SKM-1 treated with dmso at 0.1 percent for 144 hours (cell line): ENCODE results near the gene SATB2.

Experiments
- DNase-seq: peaks from one replicate; lab custom pipeline; 2025; ENCODE audit not compliant: unreplicated experiment; lab: John Stamatoyannopoulos, UW

The SATB2 gene

DNA sequence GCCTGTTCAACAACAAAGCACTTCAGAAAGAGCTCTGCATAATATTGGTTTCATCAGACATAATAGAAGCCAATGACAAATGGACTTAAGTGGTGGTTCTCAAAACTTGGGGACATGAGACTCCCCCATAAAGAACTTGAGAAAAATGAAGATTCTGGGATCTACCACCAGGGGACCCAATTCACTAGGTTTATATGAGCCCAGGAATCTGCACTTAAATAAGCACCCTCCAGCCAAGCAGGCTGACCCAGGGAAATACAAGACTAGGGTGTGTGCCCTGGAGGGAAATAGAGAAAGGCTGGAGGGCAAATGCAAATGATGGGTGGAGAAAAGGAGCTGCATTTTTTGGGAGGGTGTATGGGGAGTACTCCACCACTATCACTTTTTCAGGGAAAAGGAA is 52.5 kb downstream of the SATB2 start:
- peak; percentile 14 for DNase-seq

DNA sequence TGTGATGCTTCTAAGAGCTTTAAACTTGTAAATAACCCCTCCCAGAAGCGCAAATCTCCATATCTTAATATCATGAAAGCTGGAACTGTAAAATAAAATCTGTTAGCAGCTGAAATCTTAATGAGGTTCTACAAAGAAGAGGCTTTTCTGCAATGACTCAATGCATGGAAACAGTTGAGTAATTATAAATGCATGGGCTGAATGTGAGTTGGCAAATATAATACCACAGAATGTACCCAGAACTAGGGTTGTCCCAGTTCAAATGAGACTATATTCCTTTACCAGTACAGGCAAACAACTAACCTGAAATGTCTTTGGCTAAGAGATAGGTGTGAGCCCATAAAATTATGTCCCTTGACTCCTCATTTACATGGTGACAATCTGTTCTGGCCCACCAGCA is 52.9 kb downstream of the SATB2 start:
- no peak for DNase-seq

DNA sequence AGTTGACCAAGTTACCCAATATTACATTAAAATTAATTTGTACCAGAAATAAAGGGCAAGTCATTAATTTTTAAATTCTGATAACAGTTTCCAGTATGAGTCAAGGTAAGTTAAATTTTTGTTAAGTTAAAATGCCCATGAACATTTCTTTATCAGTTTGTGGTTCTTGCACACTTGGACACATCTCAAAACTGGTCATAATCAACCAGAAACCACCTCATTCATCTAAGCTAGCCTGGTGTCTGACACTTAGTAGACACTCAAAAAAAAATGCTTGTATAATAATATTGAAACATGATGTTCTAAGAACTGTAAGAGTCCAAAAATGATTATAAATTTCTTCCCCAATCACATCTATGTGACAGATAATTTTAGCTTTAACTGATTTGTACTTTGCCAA is 62.4 kb downstream of the SATB2 start:
- DNase-seq, result no peak

DNA sequence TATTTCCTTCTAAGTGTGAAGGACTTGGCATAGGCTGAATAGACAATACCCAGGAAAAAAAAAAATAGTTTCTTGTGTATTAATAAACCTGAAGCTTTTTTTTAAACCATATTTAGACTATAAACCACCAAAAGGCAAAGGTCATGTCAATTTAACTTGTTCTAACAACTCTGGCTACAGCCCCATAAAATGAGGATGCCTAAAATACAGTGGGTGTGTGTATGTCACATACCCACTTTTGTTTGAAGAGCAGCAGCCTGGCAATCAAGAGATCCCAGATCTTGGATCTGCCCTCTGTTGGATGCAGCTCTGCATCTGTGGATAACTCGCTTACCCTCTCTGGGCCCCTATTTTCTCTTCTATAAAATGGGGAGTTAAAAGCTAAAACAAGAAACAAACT is 65.4 kb downstream of the SATB2 start:
- DNase-seq, result no peak

DNA sequence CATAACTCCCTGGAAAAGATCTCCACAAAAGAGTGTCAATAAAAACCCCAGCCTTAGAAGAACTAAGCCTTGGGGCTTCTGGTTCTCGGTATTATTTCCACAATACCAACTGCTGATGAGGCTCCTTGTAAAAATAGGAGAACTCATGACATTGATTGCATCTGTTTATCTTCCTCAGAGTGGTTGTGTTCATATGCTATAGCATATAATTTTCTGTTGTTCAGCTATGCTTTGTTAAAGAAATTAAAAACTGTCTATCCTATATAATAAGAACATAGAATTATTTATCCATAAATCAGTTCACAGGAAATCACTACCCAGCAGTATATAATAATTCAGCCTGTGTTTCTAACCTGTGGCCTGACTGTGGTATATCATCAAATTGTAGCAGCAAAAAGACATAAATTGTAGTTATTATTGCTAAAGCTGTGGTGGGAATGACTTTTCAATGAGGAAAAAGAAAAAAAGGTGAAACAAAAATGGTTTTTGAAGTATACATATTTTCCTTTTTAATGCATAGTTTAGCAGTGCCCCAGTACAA is 68.9 kb downstream of the SATB2 start:
- DNase-seq, result no peak

DNA sequence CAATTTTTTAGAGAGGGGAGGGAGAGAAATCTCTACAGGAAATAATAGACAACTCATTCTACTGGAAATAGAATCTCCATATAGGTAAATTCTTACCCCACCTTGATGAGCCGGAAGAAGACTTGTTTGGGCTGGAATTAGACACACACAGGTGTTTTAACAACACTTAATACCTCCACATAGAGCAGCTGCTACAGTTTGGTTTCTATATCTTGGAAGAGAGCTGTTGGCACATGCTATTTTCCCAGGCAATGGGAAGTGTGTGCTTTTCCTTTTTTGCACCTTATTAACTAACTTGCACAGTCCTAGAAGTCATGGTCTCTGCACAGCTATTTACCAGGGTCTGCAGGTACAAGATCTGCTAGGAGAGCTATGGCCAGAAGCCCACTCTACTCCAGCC is 73.7 kb downstream of the SATB2 start:
- no peak for DNase-seq

DNA sequence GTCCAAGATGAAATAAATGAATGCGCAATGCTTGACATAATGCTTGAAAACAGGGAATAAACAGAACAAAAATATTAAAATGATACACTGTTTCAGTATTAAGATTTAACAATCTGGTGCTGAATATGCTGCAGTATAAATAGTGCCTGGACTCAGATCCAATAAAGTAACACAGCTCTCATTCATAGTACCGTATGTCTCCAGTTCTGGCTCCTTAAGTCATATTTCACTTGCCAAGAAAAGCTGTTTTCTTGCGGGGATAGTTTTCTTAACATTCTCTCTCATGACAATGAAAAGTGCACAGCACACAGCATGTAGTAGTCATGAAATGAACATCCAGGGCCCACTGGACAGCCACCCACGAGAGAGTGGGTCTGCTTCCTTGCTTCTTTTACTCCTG is 74.7 kb downstream of the SATB2 start:
- no peak for DNase-seq

DNA sequence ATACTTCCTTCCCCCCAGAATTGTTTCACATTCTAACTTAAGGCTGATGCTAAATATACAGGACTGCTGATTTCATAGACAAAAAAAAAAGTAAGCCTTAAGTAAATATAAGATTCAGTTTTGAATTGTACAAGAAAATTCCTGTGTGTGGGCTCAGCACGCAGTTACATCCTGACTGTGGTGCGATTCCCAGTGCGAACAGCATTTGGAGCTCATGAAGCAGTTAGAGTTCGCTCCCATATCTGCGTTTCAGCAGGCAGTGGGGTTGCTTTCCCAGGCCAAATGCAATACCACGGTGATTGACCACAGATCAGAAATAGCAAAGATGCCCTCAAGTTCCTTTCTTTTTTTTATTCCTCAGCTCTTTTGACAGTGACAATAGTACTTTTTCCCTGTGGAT is 75.6 kb downstream of the SATB2 start:
- no peak for DNase-seq

DNA sequence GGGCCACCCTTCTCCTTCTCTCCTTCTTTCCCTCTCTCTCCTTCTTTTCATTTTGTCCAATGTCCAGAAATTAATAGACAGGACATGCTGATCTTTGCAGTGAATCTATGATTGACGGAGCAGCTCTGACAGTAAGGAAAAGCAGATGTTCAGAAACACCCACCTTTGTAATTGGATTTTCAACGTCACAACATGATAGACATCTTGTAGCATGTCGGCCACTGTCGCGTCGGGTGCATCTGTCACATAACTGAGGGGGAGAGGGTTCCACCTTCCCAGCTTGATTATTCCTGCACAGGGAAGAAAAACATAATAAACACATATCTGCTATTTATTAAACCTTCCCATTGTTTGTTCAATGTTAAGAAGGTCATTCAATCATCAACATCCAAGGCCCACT is 76.2 kb downstream of the SATB2 start:
- no peak for DNase-seq

DNA sequence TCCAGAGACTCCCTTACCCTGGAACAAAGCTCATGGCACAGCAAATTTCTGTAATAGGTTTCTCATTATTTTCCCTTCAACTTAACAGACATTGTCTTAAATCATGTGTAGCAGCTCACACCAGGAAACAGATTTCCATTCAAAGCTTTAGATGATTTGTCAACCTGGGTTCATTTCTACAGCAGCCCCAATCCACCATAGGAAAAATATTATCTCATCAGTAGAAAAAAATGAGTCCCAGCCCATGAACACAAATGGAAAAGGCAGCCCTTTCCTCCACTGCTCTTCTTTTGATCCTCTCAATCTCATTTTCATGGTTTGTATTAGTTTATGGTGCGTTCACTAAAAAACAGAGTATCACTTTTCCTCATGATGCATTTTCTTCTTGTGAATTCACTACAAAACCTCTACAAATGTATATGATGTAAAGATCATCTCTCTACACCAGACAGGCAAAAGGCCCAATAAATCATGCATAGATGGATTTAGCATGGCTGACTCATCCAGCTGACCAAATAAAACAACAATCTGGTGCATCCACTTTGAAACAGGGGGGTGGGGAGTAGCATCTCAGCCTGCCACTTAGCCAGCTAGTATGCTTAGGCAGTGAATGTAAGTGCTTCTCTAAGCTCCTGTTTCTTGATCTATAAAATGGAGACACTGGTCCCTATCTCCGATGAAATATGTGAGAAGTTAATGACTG is 78.6 kb downstream of the SATB2 start:
- DNase-seq, result no peak

DNA sequence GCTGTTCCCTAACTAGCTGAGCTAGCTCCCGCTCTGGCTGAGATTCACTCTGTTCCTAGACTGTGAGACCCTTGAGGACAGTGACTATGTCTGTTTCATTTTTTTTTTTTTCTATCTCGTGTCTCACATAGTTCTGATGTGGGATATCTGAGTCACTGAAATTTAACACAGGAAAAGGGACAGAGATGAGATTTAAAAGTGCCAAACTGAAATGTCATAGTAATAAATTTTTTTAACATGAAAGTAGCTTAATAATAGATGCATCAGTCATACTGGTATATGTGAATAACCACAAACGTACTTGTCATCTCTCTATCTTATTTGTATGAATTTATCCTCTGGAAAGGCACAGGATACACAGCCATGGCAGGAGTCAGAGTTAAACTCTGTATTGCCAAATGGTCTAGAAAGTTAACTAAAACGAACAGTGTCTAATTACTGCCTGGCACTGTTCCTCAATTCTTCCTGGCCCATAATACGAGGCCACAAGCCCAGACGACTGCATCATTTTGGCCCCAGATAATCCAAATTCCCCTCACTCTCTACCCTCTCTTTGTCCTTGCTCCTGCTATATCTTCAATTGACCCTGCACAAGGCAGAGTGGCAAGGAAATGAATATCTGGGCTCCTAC is 87.5 kb downstream of the SATB2 start:
- no peak for DNase-seq

DNA sequence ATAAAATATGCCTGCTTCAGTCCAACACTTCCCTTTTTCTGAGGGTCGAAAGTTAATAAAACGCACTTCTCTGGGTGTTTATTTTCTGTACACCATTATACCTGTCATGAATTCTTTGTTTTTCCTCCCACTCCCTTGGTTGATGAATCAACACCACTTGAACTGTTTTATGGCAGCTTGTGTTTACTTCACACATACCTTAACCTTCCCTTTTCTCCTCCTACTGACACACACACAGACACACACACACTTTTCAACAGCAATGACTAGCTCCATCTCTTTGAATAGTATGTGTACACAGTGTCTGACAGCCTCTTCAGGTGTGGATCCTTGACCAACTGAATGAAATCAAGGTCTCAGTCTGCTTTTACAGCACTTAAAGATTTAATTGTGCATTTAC is 91.3 kb downstream of the SATB2 start:
- no peak for DNase-seq

DNA sequence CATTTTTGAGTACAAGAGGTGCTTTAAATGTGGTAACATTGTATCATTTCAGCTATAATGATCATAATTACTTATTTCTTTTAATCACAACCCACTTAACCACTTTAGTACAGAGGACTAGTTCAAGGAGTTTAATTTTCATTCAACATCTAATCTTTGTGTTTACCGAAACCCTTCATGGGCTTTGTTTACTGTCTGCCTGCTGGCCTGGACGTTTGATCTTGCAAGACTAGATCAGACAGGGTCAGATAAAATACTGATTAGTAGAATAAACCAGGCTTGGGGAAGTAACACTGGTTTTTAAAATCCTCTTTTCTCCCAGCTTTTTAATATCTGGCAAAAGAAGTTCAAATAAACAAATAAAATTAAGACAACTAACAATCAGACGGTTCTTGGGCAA is 93.6 kb downstream of the SATB2 start:
- no peak for DNase-seq

DNA sequence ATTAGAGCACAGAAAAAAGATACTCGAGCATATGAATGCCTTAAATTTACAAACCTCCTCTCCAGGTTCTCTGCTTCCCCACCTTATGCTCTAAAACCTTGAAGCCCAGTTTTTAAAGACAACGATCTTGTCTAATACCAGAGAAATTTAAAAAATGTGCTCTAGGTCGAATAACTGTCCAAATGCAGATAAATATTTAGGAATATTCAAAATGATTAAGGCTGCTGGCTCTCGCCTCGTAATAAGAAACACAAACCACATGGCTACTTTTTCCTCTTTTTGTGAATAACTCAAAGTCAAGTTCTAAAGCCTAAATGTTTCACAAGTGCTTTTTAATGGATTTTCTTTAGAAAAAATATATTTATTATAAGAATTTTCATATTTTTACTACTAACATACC is 101.3 kb downstream of the SATB2 start:
- no peak for DNase-seq

DNA sequence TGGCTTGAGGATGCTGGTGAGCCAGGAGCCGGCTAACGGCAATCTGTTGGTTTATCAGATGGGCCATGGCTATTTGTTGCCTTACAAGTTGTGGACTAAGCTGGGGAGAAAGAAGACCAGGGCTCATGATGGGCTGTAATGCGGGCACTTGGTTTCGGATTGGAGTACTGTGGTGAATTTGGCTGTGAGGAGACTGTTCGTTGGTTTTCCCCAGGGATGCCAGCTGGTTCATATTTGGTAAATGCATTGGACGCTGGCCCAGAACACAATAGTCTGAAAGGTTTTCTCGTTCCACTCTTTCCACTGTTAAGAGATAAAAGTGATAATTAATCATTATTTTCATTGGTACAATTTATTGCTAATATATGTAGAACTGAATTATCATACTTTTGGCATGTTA is 108.9 kb downstream of the SATB2 start:
- DNase-seq, result no peak

DNA sequence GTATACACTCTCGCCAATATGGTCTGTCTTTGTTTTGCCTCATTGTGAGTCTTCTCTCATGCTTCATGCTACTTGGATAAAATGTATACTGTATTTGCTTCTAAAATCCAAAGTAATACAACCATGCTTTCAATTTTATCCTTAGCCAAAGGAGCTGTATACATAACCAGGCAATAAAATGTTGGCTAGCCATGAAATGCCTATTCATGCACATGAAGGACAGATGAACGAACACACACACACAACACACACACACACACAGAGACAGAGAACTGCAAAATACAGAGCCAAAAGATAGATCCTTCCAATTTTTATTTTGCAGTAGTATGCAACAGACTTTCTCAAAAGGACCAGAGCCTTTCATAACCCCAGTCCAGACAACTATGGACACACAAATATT is 113.7 kb downstream of the SATB2 start:
- DNase-seq, result no peak

DNA sequence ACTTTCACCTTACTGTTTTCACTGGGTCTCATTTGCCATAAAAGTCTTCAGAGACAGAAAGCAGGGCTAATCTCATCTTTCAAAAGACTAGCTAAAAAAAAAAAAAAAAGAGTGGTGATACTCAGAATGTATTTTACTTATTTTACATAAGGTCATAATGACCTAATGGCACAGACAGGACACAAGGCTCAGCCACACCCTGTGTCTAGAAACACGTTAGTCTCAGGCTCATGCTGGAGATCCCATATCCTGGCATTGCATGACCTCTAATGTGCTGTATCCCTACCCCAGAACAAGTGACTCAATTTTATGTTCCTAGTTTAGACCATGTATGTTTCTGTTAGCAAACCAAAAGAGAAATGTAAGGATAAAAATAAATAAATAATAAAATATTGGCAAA is 115.4 kb downstream of the SATB2 start:
- no peak for DNase-seq

DNA sequence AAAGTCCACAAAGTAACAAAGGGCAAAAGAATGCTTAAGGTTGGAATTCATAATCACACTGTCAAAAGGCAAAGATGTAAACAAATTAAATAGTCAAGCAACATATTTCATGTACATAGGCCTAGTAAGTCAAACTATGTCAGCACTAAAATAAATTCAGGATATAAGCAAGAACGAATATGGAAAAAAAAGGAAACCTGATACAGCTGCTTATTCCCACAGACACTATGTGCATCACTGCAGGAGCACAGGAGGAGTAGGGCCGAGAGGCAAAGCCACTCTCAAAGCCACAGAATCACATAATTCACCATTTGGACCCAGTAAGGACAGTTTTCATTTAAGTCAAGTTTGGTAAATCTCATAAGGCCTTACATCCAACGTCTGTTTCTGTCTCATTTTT is 116.6 kb downstream of the SATB2 start:
- DNase-seq, result no peak

DNA sequence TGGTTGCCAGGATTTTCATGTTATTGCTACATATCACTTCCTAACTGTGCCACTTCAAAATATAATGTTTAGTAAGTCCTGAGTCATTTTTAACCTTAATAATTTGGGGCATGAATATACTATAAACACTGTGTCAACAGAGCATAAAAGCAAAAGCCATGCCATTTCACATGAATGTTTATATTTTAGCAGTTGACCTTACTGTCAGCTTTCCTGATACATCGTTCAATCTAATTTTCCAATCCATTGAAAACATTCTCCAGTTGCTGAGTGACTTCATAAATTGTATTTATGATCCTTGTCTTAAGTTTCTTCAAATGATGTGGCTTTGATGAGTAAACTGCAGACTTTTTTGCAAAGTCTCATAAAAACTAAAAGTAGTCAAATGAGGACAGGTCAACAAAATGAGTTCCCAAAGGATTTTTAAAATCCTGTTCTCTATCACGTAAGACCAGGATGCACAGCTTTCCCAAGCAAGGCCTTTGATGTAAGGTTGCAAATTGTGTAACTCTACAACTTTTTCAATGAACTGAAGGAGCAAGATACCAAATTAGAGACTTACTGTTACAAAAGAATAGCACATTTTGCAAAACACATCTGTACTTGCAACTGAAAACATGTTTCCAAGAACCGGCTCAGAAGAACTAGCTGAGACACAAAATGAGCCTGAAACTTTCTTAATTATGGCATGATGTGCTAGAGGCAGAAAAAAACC is 117.7 kb downstream of the SATB2 start:
- DNase-seq, result no peak

DNA sequence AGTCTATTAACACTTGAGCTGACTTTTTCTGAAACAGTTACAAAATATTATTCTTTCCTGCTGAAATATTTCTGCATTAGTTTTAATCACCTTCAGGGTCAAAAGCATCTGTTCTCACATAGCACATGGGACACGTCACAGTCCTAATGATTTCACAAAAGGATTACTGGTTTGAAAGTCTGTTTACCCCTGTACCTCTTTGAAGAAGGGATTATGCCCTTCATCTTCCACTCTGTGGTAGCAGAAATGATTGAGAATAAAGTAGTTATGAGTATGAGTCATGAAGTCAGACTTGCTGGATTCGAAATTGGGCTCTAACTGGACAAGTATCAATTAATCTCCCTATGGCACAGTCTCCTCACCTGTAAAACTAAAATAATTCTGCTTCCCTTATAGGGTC is 121.2 kb downstream of the SATB2 start:
- no peak for DNase-seq

DNA sequence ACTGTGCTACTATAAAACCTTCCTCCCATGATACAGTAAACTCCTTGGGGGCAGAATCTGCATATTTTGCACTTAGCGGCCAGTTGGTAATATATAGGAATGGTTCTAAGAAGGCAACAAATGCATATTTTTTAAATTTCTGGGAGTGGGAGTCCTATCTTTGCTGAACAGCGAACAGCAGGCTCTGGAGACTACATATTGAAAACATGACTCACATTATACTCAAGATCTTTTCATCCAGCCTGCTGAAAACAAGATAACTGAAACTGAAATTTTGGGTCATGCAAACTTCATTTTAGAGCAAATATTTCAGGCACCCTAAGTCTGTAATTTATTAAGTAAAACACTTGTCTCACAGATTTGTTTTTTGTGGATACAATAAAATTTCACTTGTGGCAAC is 122.2 kb downstream of the SATB2 start:
- DNase-seq, result no peak

DNA sequence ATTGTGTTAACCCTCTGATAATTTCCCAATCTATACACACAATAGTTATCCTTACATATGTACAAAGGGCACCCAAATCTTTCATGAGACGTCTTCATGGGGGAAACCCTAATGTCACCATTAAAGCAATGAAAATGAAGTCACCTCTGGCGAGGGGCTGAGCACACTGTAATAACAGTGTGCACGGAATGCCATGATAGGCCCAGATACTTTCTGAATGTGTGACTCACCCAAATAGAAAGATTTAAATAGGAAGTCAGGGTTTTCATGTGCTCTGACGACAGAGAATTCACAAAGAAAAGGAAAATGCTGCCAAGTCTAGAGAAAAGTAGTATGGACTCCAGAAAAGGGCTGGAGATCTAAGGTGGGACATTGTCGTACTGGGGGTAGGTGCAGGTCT is 128.3 kb downstream of the SATB2 start:
- DNase-seq, result no peak
